ENCODE measurements around the gene ZNF174.

DNA sequence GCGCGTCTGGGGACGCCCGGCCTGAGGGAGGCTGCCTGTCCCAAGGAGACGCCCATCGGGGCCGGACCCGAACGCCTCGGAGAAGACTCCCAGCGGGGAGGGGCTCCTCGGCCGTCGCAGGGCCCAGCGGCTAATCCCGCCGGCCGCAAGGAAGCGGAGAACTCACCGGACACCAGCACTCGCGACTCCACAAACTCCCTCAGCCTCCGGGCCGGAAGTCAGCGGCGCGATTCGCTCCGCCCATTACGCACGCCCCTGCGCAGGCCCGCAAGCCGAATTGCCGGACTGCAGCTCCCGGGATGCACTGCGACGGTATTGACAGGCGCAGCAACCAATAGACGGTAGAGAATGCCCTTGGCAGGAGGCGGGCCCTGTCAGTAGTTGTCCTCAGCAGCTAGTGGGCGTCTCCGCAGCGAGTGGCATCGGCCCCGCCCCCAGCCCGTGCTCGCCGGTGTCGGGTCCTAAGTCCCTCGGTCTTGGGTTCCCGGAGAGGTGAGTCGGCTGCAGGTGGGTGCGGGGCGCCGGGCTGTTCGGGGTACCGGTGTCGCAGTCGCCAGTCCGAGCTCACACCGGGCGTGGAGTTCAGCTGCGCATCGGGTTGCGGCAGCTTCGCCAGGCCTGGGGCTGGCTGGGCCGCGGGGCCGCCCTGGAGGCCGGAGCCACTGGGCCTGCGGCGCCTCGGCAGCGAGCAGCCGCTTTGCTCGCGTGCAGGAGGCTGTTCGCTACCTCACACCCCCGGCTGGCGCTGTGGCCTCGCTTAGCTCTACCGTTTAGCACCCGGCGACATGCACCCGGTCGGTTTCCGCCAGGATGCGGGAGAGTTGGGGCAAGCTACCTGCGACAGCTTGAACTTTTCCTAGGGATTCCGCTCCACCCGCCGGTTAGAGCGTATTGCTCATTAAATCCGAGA, at the start of gene ZNF174, which contains the start of gene ZSCAN32:
- TF ChIP-seq, protein P1, sequence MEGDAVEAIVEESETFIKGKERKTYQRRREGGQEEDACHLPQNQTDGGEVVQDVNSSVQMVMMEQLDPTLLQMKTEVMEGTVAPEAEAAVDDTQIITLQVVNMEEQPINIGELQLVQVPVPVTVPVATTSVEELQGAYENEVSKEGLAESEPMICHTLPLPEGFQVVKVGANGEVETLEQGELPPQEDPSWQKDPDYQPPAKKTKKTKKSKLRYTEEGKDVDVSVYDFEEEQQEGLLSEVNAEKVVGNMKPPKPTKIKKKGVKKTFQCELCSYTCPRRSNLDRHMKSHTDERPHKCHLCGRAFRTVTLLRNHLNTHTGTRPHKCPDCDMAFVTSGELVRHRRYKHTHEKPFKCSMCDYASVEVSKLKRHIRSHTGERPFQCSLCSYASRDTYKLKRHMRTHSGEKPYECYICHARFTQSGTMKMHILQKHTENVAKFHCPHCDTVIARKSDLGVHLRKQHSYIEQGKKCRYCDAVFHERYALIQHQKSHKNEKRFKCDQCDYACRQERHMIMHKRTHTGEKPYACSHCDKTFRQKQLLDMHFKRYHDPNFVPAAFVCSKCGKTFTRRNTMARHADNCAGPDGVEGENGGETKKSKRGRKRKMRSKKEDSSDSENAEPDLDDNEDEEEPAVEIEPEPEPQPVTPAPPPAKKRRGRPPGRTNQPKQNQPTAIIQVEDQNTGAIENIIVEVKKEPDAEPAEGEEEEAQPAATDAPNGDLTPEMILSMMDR (IDR thresholded peaks at IDR 0.05), result no peak
- no peak for TF ChIP-seq SREBF2 (IDR thresholded peaks at IDR 0.05)
- no peak for TF ChIP-seq KDM5A (IDR thresholded peaks at IDR 0.05)
- TF ChIP-seq RARB (CRISPR knock-in tag; IDR thresholded peaks at IDR 0.05), result no peak
- TF ChIP-seq, protein P2, sequence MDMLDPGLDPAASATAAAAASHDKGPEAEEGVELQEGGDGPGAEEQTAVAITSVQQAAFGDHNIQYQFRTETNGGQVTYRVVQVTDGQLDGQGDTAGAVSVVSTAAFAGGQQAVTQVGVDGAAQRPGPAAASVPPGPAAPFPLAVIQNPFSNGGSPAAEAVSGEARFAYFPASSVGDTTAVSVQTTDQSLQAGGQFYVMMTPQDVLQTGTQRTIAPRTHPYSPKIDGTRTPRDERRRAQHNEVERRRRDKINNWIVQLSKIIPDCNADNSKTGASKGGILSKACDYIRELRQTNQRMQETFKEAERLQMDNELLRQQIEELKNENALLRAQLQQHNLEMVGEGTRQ (IDR thresholded peaks at IDR 0.05), result no peak
- no peak for TF ChIP-seq RFX5 (IDR thresholded peaks at IDR 0.05)
- TF ChIP-seq EP300 (IDR thresholded peaks at IDR 0.05), result no peak
- TF ChIP-seq SMC3 (IDR thresholded peaks at IDR 0.05), result 0 out of 3 replicates have a peak, but pooled peaks have one; percentile 12
- TF ChIP-seq MAFK (IDR thresholded peaks at IDR 0.05; ENCODE audit: partially characterized antibody), result no peak
- TF ChIP-seq POLR2A (IDR thresholded peaks at IDR 0.05; ENCODE audit: low read length), result peak; percentile 79
- no peak for TF ChIP-seq CHD2 (IDR thresholded peaks at IDR 0.05; ENCODE audit: low read length, partially characterized antibody)
